H1 (cell line): ENCODE results near the gene WDR3. TPM values are rescaled to one million over a fixed set of nuclear protein-coding genes. Genes with fewer than 3 reads are reported as not detected.
A peak's percentile ranks its signal among the peaks of the same experiment; 100 is the strongest.

ENCODE experiments used
- CTCF ChIA-PET: fragments of 300-600 bp; sonication (Branson Sonifier 250); formaldehyde crosslinking; loops from one replicate; lab custom pipeline; 2021; ENCODE audit not compliant: partially characterized antibody; lab: Charles Lee
- POLR2A ChIA-PET: fragments of 300-600 bp; sonication (Branson Sonifier 250); formaldehyde crosslinking; loops from one replicate; lab custom pipeline; 2021; ENCODE audit warnings: inconsistent platforms; ENCODE audit not compliant: partially characterized antibody; lab: Charles Lee
- DNase-seq, 2 experiments: peaks; one replicate each; pipeline versions ENCODE4 v3.0.0 to v3.0.0-alpha.2; 2010 to 2022; ENCODE audit warnings: low spot score in 2 of 2, low read depth in 1 of 2, mixed read lengths in 1 of 2
- FAIRE-seq: peaks from 2 replicates; lab custom pipeline; 2011; peaks lifted over from hg19 to GRCh38; lab: Jason Lieb, UNC
- H2AFZ ChIP-seq: 2 replicates; pipeline ENCODE4 v1.8.1; 2012; ENCODE audit warnings: low read length, inconsistent platforms
- H2AK5ac ChIP-seq: 2 replicates; pipeline ENCODE4 v1.6.1; 2013; ENCODE audit warnings: low read depth, low read length
- H2BK120ac ChIP-seq: replicated peaks from 2 replicates; pipeline ENCODE3; 2013; ENCODE audit warnings: low read depth, low read length, inconsistent platforms
- H2BK12ac ChIP-seq: 2 replicates; pipeline ENCODE4 v1.6.1; 2013; ENCODE audit warnings: low read depth, low read length
- H2BK15ac ChIP-seq: 2 replicates; pipeline ENCODE4 v1.6.1; 2013; ENCODE audit warnings: low read length
- H2BK20ac ChIP-seq: 2 replicates; pipeline ENCODE4 v1.6.1; 2013; ENCODE audit warnings: low read length
- H2BK5ac ChIP-seq: 2 replicates; pipeline ENCODE4 v1.6.1; 2013; ENCODE audit warnings: low read depth, low read length
- H3K14ac ChIP-seq: 2 replicates; pipeline ENCODE4 v1.6.1; 2013; ENCODE audit warnings: inconsistent platforms; ENCODE audit not compliant: insufficient read length
- H3K18ac ChIP-seq: 2 replicates; pipeline ENCODE4 v1.6.1; 2013; ENCODE audit warnings: low read length; ENCODE audit errors: extremely low read depth
- H3K23ac ChIP-seq: 2 replicates; pipeline ENCODE4 v1.6.1; 2013; ENCODE audit warnings: inconsistent platforms; ENCODE audit not compliant: insufficient read length
- H3K23me2 ChIP-seq: 2 replicates; pipeline ENCODE4 v1.6.1; 2013; ENCODE audit warnings: low read depth, low read length
- H3K27ac ChIP-seq: 2 replicates; pipeline ENCODE4 v1.6.1; 2011; ENCODE audit warnings: low read depth, low read length, inconsistent platforms
- H3K27me3 ChIP-seq, 4 experiments: replicated peaks in 1 of 4; 1 replicate in 1 of 4; 2 replicates in 3 of 4; pipeline versions ENCODE4 v1.6.1 to v1.8.1; 2011 to 2013; ENCODE audit warnings: low read length in 3 of 4, mild to moderate bottlenecking in 3 of 4, inconsistent platforms in 2 of 4, mixed read lengths in 2 of 4, moderate library complexity in 1 of 4; ENCODE audit not compliant: control insufficient read depth in 3 of 4, insufficient read depth in 3 of 4; ENCODE audit errors: extremely low read depth in 1 of 4
- H3K36me3 ChIP-seq, 4 experiments: 2 replicates each; pipeline versions ENCODE4 v1.6.1 to v1.8.1; 2011 to 2013; ENCODE audit warnings: mild to moderate bottlenecking in 4 of 4, low read length in 3 of 4, moderate library complexity in 2 of 4, control low read depth in 1 of 4, inconsistent platforms in 1 of 4; ENCODE audit not compliant: insufficient read depth in 4 of 4, control insufficient read depth in 2 of 4
- H3K4ac ChIP-seq: replicated peaks from 2 replicates; pipeline ENCODE3; 2013; ENCODE audit warnings: low read length, low read depth, mixed read lengths, inconsistent platforms; ENCODE audit not compliant: insufficient read length
- H3K4me1 ChIP-seq, 4 experiments: replicated peaks in 1 of 4; 1 replicate in 1 of 4; 2 replicates in 3 of 4; pipeline versions ENCODE4 v1.6.1 to v1.8.1; 2011 to 2013; ENCODE audit warnings: low read length in 3 of 4, inconsistent platforms in 2 of 4, mixed read lengths in 1 of 4; ENCODE audit not compliant: insufficient read depth in 4 of 4, control insufficient read depth in 3 of 4
- H3K4me2 ChIP-seq, 2 experiments: 2 replicates each; pipeline versions ENCODE4 v1.6.1 to v1.8.1; 2011 to 2013; ENCODE audit warnings: low read depth in 2 of 2, low read length in 2 of 2, control low read depth in 1 of 2, inconsistent platforms in 1 of 2, mild to moderate bottlenecking in 1 of 2; ENCODE audit not compliant: insufficient read depth in 1 of 2
- H3K4me3 ChIP-seq, 4 experiments: fragments of 200-600, 300-600 bp in 1 of 4; sonication (generic), shearing (Covaris generic), sonication (Bioruptor Twin) in 1 of 4; 2 replicates each; pipeline versions ENCODE4 v1.5.1 to v1.8.1; 2011 to 2016; ENCODE audit warnings: low read length in 4 of 4, low read depth in 3 of 4, control low read depth in 2 of 4, inconsistent platforms in 2 of 4, mild to moderate bottlenecking in 2 of 4, mixed read lengths in 1 of 4, moderate library complexity in 1 of 4; ENCODE audit not compliant: insufficient read depth in 2 of 4; ENCODE audit errors: extremely low read depth in 1 of 4
- H3K56ac ChIP-seq: replicated peaks from 2 replicates; pipeline ENCODE3; 2013; ENCODE audit warnings: low read depth, mild to moderate bottlenecking, mixed read lengths, low read length, inconsistent platforms; ENCODE audit not compliant: insufficient read length
- H3K79me1 ChIP-seq: 2 replicates; pipeline ENCODE4 v1.6.1; 2013; ENCODE audit warnings: low read depth, low read length, control low read depth
- H3K79me2 ChIP-seq, 2 experiments: 2 replicates each; pipeline versions ENCODE4 v1.6.1 to v1.8.1; 2012 to 2013; ENCODE audit warnings: low read length in 2 of 2, mild to moderate bottlenecking in 2 of 2, inconsistent platforms in 1 of 2; ENCODE audit not compliant: insufficient read depth in 2 of 2, control insufficient read depth in 1 of 2
- H3K9ac ChIP-seq, 4 experiments: replicated peaks in 1 of 4; 1 replicate in 1 of 4; 2 replicates in 3 of 4; pipeline versions ENCODE4 v1.6.1 to v1.8.1; 2011 to 2013; ENCODE audit warnings: low read depth in 3 of 4, low read length in 3 of 4, control low read depth in 2 of 4, mild to moderate bottlenecking in 2 of 4, moderate library complexity in 2 of 4, inconsistent platforms in 1 of 4; ENCODE audit errors: extremely low read depth in 1 of 4
- H3K9me3 ChIP-seq, 2 experiments: 2 replicates each; pipeline versions ENCODE4 v1.6.1 to v1.8.1; 2012 to 2013; ENCODE audit warnings: mild to moderate bottlenecking in 2 of 2, moderate library complexity in 2 of 2, control low read depth in 1 of 2, inconsistent platforms in 1 of 2, low read depth in 1 of 2, low read length in 1 of 2, mixed read lengths in 1 of 2; ENCODE audit not compliant: insufficient read depth in 2 of 2
- H4K20me1 ChIP-seq, 2 experiments: replicated peaks in 1 of 2; 2 replicates each; pipeline versions ENCODE3 to v1.8.1; 2011 to 2013; ENCODE audit warnings: inconsistent platforms in 2 of 2, low read length in 2 of 2, mild to moderate bottlenecking in 1 of 2; ENCODE audit not compliant: insufficient read depth in 2 of 2, control insufficient read depth in 1 of 2
- H4K5ac ChIP-seq: 2 replicates; pipeline ENCODE4 v1.6.1; 2013; ENCODE audit warnings: low read length, low read depth, mixed read lengths, inconsistent platforms; ENCODE audit not compliant: insufficient read length
- H4K8ac ChIP-seq: 2 replicates; pipeline ENCODE4 v1.8.0; 2013; ENCODE audit warnings: mild to moderate bottlenecking, moderate library complexity, low read length, inconsistent platforms; ENCODE audit not compliant: insufficient read depth; ENCODE audit errors: extremely low read depth
- H4K91ac ChIP-seq: replicated peaks from 2 replicates; pipeline ENCODE3; 2013; ENCODE audit warnings: low read length, mixed read lengths, inconsistent platforms; ENCODE audit not compliant: insufficient read length
- CBX8 ChIP-seq: fragments of 300-800, 300-1000 bp; sonication (generic); IDR thresholded peaks from 2 replicates; pipeline ENCODE4 v1.7.1; 2016; ENCODE audit warnings: low read depth, low read length, borderline replicate concordance
- CHD1 ChIP-seq: IDR thresholded peaks from 2 replicates; pipeline ENCODE4 v1.6.1; 2012; ENCODE audit warnings: low read depth, low read length, improper control_type of control experiment
- NANOG ChIP-seq: IDR thresholded peaks from 2 replicates; pipeline ENCODE4 v1.6.1; 2011; ENCODE audit warnings: low read length, low read depth, mild to moderate bottlenecking, inconsistent platforms; ENCODE audit not compliant: insufficient read depth, poor library complexity, severe bottlenecking
- POLR2AphosphoS5 ChIP-seq: IDR thresholded peaks from 2 replicates; pipeline ENCODE4 v1.6.1; 2011; ENCODE audit warnings: low read depth, low read length
- SRF ChIP-seq: IDR thresholded peaks from 2 replicates; pipeline ENCODE4 v1.6.1; 2011; ENCODE audit warnings: mild to moderate bottlenecking, low read depth, low read length, moderate library complexity
- ZNF274 ChIP-seq: IDR thresholded peaks from 2 replicates; pipeline ENCODE4 v1.7.0; 2012; ENCODE audit warnings: low read length, borderline replicate concordance; ENCODE audit errors: extremely low read depth
- WGBS, 2 experiments: shearing (Covaris generic) in 1 of 2; methylation state at CpG; one replicate each; pipeline versions ENCODE4 v1.1.6 to v1.1.7; 2013 to 2015; ENCODE audit warnings: low lambda C conversion rate in 2 of 2, mixed read lengths in 2 of 2, inconsistent platforms in 1 of 2, low coverage in 1 of 2, missing lambda C conversion rate in 1 of 2; ENCODE audit not compliant: insufficient replicate concordance in 2 of 2, insufficient coverage in 1 of 2, insufficient read length in 1 of 2; ENCODE audit errors: extremely low coverage in 1 of 2, missing lambda C conversion rate in 1 of 2; 5-methylcytosine and 5-hydroxymethylcytosine counted together
- polyA plus RNA-seq, 7 experiments: library from polyadenylated mRNA; depleted of rRNA in 3 of 7; stranded (reverse) in 5 of 7; unstranded in 2 of 7; fragments of >200 nt in 5 of 7; fragments of 200-250 nt in 2 of 7; gene quantifications; 1 replicate in 5 of 7; 2 replicates in 1 of 7; 4 replicates in 1 of 7; pipeline versions ENCODE4 v1.2.1 to v1.2.3, GENCODE V29; 2011 to 2013; ENCODE audit warnings: missing spikeins in 2 of 7, mixed read lengths in 2 of 7
- total RNA-seq: library from RNA; stranded (reverse); fragmentation: NEBNext Ultra II Directional; extraction: Animal tissue kit (Norgen Biotek cat#: 25700); gene quantifications from 2 replicates; pipeline ENCODE4 v1.2.1, GENCODE V29; 2021
- TF ChIP-seq, protein P1 (sequence below): IDR thresholded peaks from 2 replicates; pipeline ENCODE4 v1.6.1; 2012; ENCODE audit warnings: low read length, inconsistent platforms

The WDR3 gene
- total and polyA plus RNA-seq, 2 of the 8 experiments (the other 6 are each of a cell fraction or from before 2014, with no cell fraction given) = 18.2 to 67.9 TPM

DNA sequence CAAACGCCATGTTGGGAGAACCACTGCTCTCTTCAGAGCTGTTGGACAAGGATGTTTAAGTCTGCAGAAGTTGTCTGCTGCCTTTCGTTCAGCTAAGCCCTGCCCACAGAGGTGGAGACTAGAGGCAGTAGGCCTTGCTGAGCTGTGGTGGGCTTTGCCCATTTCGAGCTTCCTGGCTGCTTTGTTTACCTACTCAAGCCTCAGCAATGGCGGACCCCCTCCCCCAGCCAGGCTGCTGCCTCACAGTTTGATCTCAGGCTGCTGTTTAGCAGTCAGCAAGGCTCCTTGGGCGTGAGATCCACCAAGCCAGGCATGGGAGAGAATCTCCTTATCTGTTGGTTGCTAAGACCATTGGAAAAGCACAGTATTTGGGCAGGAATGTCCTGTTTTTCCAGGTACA lies 74.8 kb downstream of the WDR3 start:
- H2BK20ac ChIP-seq = no peak overlapping the region
- H3K4ac ChIP-seq = no peak overlapping the region
- H3K27me3 ChIP-seq = no peaks in the 10 kb centered on the region
- H3K79me1 ChIP-seq = no peaks in the 10 kb centered on the region
- no peak overlapping the region for H4K5ac ChIP-seq
- no peak overlapping the region for H4K8ac ChIP-seq
- no peaks in the 10 kb centered on the region for H4K20me1 ChIP-seq
- no peak overlapping the region for H3K56ac ChIP-seq
- no peak for DNase-seq
- FAIRE-seq = no peak
- H2BK120ac ChIP-seq = no peak overlapping the region
- no peak overlapping the region for H2AK5ac ChIP-seq
- H2AFZ ChIP-seq = peak overlapping the region; percentile 53; the same call in 1 of the 2 replicates
- no peak overlapping the region for H3K27ac ChIP-seq
- no peaks in the 10 kb centered on the region for H3K79me2 ChIP-seq
- no peak overlapping the region for H3K4me3 ChIP-seq
- H3K4me2 ChIP-seq = no peak overlapping the region
- H3K14ac ChIP-seq = no peak overlapping the region
- H3K36me3 ChIP-seq = no peaks in the 10 kb centered on the region
- H3K23ac ChIP-seq = no peak overlapping the region
- H2BK15ac ChIP-seq = no peak overlapping the region
- no peaks in the 10 kb centered on the region for H3K9me3 ChIP-seq
- H3K18ac ChIP-seq = no peak overlapping the region
- H3K9ac ChIP-seq = no peak overlapping the region
- H3K23me2 ChIP-seq = no peaks in the 10 kb centered on the region
- H4K91ac ChIP-seq = no peak overlapping the region
- 86% methylated on average over 5 of the region's 5 CpGs; no CpG with 5 or more reads in 1 of the 2 experiments for WGBS, 2 experiments
- no peak overlapping the region for H2BK12ac ChIP-seq
- ChIA-PET CTCF (interaction anchor here (0.6 kb wide), 1 partner anchor 533 kb away, joined by 3 read pairs; no protein-coding TSS in a partner anchor), POLR2A (no interaction called here)
- peaks cover 0 to 3% (median 0%) of the 10 kb centered on the region in 4 experiments; a peak in 1 of 7 replicates for H3K4me1 ChIP-seq
- no peak overlapping the region for H2BK5ac ChIP-seq
- no peak for TF ChIP-seq CBX8
- TF ChIP-seq, protein P1, sequence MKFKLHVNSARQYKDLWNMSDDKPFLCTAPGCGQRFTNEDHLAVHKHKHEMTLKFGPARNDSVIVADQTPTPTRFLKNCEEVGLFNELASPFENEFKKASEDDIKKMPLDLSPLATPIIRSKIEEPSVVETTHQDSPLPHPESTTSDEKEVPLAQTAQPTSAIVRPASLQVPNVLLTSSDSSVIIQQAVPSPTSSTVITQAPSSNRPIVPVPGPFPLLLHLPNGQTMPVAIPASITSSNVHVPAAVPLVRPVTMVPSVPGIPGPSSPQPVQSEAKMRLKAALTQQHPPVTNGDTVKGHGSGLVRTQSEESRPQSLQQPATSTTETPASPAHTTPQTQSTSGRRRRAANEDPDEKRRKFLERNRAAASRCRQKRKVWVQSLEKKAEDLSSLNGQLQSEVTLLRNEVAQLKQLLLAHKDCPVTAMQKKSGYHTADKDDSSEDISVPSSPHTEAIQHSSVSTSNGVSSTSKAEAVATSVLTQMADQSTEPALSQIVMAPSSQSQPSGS = no peak
- no peak for TF ChIP-seq NANOG
- no peak for TF ChIP-seq POLR2AphosphoS5
- no peak for TF ChIP-seq SRF
- no peak for TF ChIP-seq ZNF274
- TF ChIP-seq CHD1 = no peak
